H1 (cell line): ENCODE data around the gene ZP2. TPM values are rescaled to one million over a fixed set of nuclear protein-coding genes. Genes with fewer than 3 reads are reported as not detected.

ENCODE experiments used
- CTCF ChIA-PET: fragments of 300-600 bp; sonication (Branson Sonifier 250); formaldehyde crosslinking; loops from one replicate; lab custom pipeline; 2021; ENCODE audit not compliant: partially characterized antibody; lab: Charles Lee
- POLR2A ChIA-PET: fragments of 300-600 bp; sonication (Branson Sonifier 250); formaldehyde crosslinking; loops from one replicate; lab custom pipeline; 2021; ENCODE audit warnings: inconsistent platforms; ENCODE audit not compliant: partially characterized antibody; lab: Charles Lee
- DNase-seq, 2 experiments: peaks; one replicate each; pipeline versions ENCODE4 v3.0.0 to v3.0.0-alpha.2; 2010 to 2022; ENCODE audit warnings: low spot score in 2 of 2, low read depth in 1 of 2, mixed read lengths in 1 of 2
- FAIRE-seq: peaks from 2 replicates; lab custom pipeline; 2011; peaks lifted over from hg19 to GRCh38; lab: Jason Lieb, UNC
- H2AFZ ChIP-seq: 2 replicates; pipeline ENCODE4 v1.8.1; 2012; ENCODE audit warnings: low read length, inconsistent platforms
- H2AK5ac ChIP-seq: 2 replicates; pipeline ENCODE4 v1.6.1; 2013; ENCODE audit warnings: low read depth, low read length
- H2BK120ac ChIP-seq: replicated peaks from 2 replicates; pipeline ENCODE3; 2013; ENCODE audit warnings: low read depth, low read length, inconsistent platforms
- H2BK12ac ChIP-seq: 2 replicates; pipeline ENCODE4 v1.6.1; 2013; ENCODE audit warnings: low read depth, low read length
- H2BK15ac ChIP-seq: 2 replicates; pipeline ENCODE4 v1.6.1; 2013; ENCODE audit warnings: low read length
- H2BK20ac ChIP-seq: 2 replicates; pipeline ENCODE4 v1.6.1; 2013; ENCODE audit warnings: low read length
- H2BK5ac ChIP-seq: 2 replicates; pipeline ENCODE4 v1.6.1; 2013; ENCODE audit warnings: low read depth, low read length
- H3K14ac ChIP-seq: 2 replicates; pipeline ENCODE4 v1.6.1; 2013; ENCODE audit warnings: inconsistent platforms; ENCODE audit not compliant: insufficient read length
- H3K18ac ChIP-seq: 2 replicates; pipeline ENCODE4 v1.6.1; 2013; ENCODE audit warnings: low read length; ENCODE audit errors: extremely low read depth
- H3K23ac ChIP-seq: 2 replicates; pipeline ENCODE4 v1.6.1; 2013; ENCODE audit warnings: inconsistent platforms; ENCODE audit not compliant: insufficient read length
- H3K23me2 ChIP-seq: 2 replicates; pipeline ENCODE4 v1.6.1; 2013; ENCODE audit warnings: low read depth, low read length
- H3K27ac ChIP-seq: 2 replicates; pipeline ENCODE4 v1.6.1; 2011; ENCODE audit warnings: low read depth, low read length, inconsistent platforms
- H3K27me3 ChIP-seq, 4 experiments: replicated peaks in 1 of 4; 1 replicate in 1 of 4; 2 replicates in 3 of 4; pipeline versions ENCODE4 v1.6.1 to v1.8.1; 2011 to 2013; ENCODE audit warnings: low read length in 3 of 4, mild to moderate bottlenecking in 3 of 4, inconsistent platforms in 2 of 4, mixed read lengths in 2 of 4, moderate library complexity in 1 of 4; ENCODE audit not compliant: control insufficient read depth in 3 of 4, insufficient read depth in 3 of 4; ENCODE audit errors: extremely low read depth in 1 of 4
- H3K36me3 ChIP-seq, 4 experiments: 2 replicates each; pipeline versions ENCODE4 v1.6.1 to v1.8.1; 2011 to 2013; ENCODE audit warnings: mild to moderate bottlenecking in 4 of 4, low read length in 3 of 4, moderate library complexity in 2 of 4, control low read depth in 1 of 4, inconsistent platforms in 1 of 4; ENCODE audit not compliant: insufficient read depth in 4 of 4, control insufficient read depth in 2 of 4
- H3K4ac ChIP-seq: replicated peaks from 2 replicates; pipeline ENCODE3; 2013; ENCODE audit warnings: low read length, low read depth, mixed read lengths, inconsistent platforms; ENCODE audit not compliant: insufficient read length
- H3K4me1 ChIP-seq, 4 experiments: replicated peaks in 1 of 4; 1 replicate in 1 of 4; 2 replicates in 3 of 4; pipeline versions ENCODE4 v1.6.1 to v1.8.1; 2011 to 2013; ENCODE audit warnings: low read length in 3 of 4, inconsistent platforms in 2 of 4, mixed read lengths in 1 of 4; ENCODE audit not compliant: insufficient read depth in 4 of 4, control insufficient read depth in 3 of 4
- H3K4me2 ChIP-seq, 2 experiments: 2 replicates each; pipeline versions ENCODE4 v1.6.1 to v1.8.1; 2011 to 2013; ENCODE audit warnings: low read depth in 2 of 2, low read length in 2 of 2, control low read depth in 1 of 2, inconsistent platforms in 1 of 2, mild to moderate bottlenecking in 1 of 2; ENCODE audit not compliant: insufficient read depth in 1 of 2
- H3K4me3 ChIP-seq, 4 experiments: fragments of 200-600, 300-600 bp in 1 of 4; sonication (generic), shearing (Covaris generic), sonication (Bioruptor Twin) in 1 of 4; 2 replicates each; pipeline versions ENCODE4 v1.5.1 to v1.8.1; 2011 to 2016; ENCODE audit warnings: low read length in 4 of 4, low read depth in 3 of 4, control low read depth in 2 of 4, inconsistent platforms in 2 of 4, mild to moderate bottlenecking in 2 of 4, mixed read lengths in 1 of 4, moderate library complexity in 1 of 4; ENCODE audit not compliant: insufficient read depth in 2 of 4; ENCODE audit errors: extremely low read depth in 1 of 4
- H3K56ac ChIP-seq: replicated peaks from 2 replicates; pipeline ENCODE3; 2013; ENCODE audit warnings: low read depth, mild to moderate bottlenecking, mixed read lengths, low read length, inconsistent platforms; ENCODE audit not compliant: insufficient read length
- H3K79me1 ChIP-seq: 2 replicates; pipeline ENCODE4 v1.6.1; 2013; ENCODE audit warnings: low read depth, low read length, control low read depth
- H3K79me2 ChIP-seq, 2 experiments: 2 replicates each; pipeline versions ENCODE4 v1.6.1 to v1.8.1; 2012 to 2013; ENCODE audit warnings: low read length in 2 of 2, mild to moderate bottlenecking in 2 of 2, inconsistent platforms in 1 of 2; ENCODE audit not compliant: insufficient read depth in 2 of 2, control insufficient read depth in 1 of 2
- H3K9ac ChIP-seq, 4 experiments: replicated peaks in 1 of 4; 1 replicate in 1 of 4; 2 replicates in 3 of 4; pipeline versions ENCODE4 v1.6.1 to v1.8.1; 2011 to 2013; ENCODE audit warnings: low read depth in 3 of 4, low read length in 3 of 4, control low read depth in 2 of 4, mild to moderate bottlenecking in 2 of 4, moderate library complexity in 2 of 4, inconsistent platforms in 1 of 4; ENCODE audit errors: extremely low read depth in 1 of 4
- H3K9me3 ChIP-seq, 2 experiments: 2 replicates each; pipeline versions ENCODE4 v1.6.1 to v1.8.1; 2012 to 2013; ENCODE audit warnings: mild to moderate bottlenecking in 2 of 2, moderate library complexity in 2 of 2, control low read depth in 1 of 2, inconsistent platforms in 1 of 2, low read depth in 1 of 2, low read length in 1 of 2, mixed read lengths in 1 of 2; ENCODE audit not compliant: insufficient read depth in 2 of 2
- H4K20me1 ChIP-seq, 2 experiments: replicated peaks in 1 of 2; 2 replicates each; pipeline versions ENCODE3 to v1.8.1; 2011 to 2013; ENCODE audit warnings: inconsistent platforms in 2 of 2, low read length in 2 of 2, mild to moderate bottlenecking in 1 of 2; ENCODE audit not compliant: insufficient read depth in 2 of 2, control insufficient read depth in 1 of 2
- H4K5ac ChIP-seq: 2 replicates; pipeline ENCODE4 v1.6.1; 2013; ENCODE audit warnings: low read length, low read depth, mixed read lengths, inconsistent platforms; ENCODE audit not compliant: insufficient read length
- H4K8ac ChIP-seq: 2 replicates; pipeline ENCODE4 v1.8.0; 2013; ENCODE audit warnings: mild to moderate bottlenecking, moderate library complexity, low read length, inconsistent platforms; ENCODE audit not compliant: insufficient read depth; ENCODE audit errors: extremely low read depth
- H4K91ac ChIP-seq: replicated peaks from 2 replicates; pipeline ENCODE3; 2013; ENCODE audit warnings: low read length, mixed read lengths, inconsistent platforms; ENCODE audit not compliant: insufficient read length
- CHD1 ChIP-seq: IDR thresholded peaks from 2 replicates; pipeline ENCODE4 v1.6.1; 2012; ENCODE audit warnings: low read depth, low read length, improper control_type of control experiment
- CHD2 ChIP-seq: IDR thresholded peaks from 2 replicates; pipeline ENCODE4 v1.6.1; 2012; ENCODE audit warnings: low read length, improper control_type of control experiment
- CREB1 ChIP-seq: IDR thresholded peaks from 2 replicates; pipeline ENCODE4 v1.6.1; 2012; ENCODE audit warnings: inconsistent platforms
- SIRT6 ChIP-seq: IDR thresholded peaks from one replicate; pipeline ENCODE4 v1.7.1; 2012; ENCODE audit warnings: low read length, inconsistent platforms
- SP1 ChIP-seq: IDR thresholded peaks from 2 replicates; pipeline ENCODE4 v1.6.1; 2011; ENCODE audit warnings: low read depth, low read length
- WGBS, 2 experiments: shearing (Covaris generic) in 1 of 2; methylation state at CpG; one replicate each; pipeline versions ENCODE4 v1.1.6 to v1.1.7; 2013 to 2015; ENCODE audit warnings: low lambda C conversion rate in 2 of 2, mixed read lengths in 2 of 2, inconsistent platforms in 1 of 2, low coverage in 1 of 2, missing lambda C conversion rate in 1 of 2; ENCODE audit not compliant: insufficient replicate concordance in 2 of 2, insufficient coverage in 1 of 2, insufficient read length in 1 of 2; ENCODE audit errors: extremely low coverage in 1 of 2, missing lambda C conversion rate in 1 of 2; 5-methylcytosine and 5-hydroxymethylcytosine counted together
- polyA plus RNA-seq, 7 experiments: library from polyadenylated mRNA; depleted of rRNA in 3 of 7; stranded (reverse) in 5 of 7; unstranded in 2 of 7; fragments of >200 nt in 5 of 7; fragments of 200-250 nt in 2 of 7; gene quantifications; 1 replicate in 5 of 7; 2 replicates in 1 of 7; 4 replicates in 1 of 7; pipeline versions ENCODE4 v1.2.1 to v1.2.3, GENCODE V29; 2011 to 2013; ENCODE audit warnings: missing spikeins in 2 of 7, mixed read lengths in 2 of 7
- total RNA-seq: library from RNA; stranded (reverse); fragmentation: NEBNext Ultra II Directional; extraction: Animal tissue kit (Norgen Biotek cat#: 25700); gene quantifications from 2 replicates; pipeline ENCODE4 v1.2.1, GENCODE V29; 2021

The ZP2 gene
- total and polyA plus RNA-seq, 2 of the 8 experiments (the other 6 are each of a cell fraction or from before 2014, with no cell fraction given) = not detected

DNA sequence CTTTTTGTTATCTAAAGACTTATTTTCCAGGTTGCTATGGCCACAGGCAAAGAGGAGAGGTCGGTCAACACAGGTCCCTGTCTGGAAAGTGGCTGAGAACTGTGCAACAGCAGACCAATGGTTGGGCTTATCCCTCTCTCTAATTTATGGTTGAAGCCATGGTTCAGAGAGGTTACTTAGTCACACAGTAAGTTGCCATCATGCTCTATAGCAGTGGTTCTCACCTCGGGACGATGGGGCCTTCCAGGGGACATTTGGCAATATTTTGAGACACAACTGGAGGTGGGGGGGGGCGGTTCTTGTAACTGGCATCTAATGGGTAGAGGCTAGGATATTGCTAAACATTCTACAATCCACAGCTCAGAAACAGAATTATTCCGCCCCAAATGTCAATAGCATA lies 53.7 kb downstream of the ZP2 start:
- Histone ChIP-seq H2AFZ (no peak overlapping the region), H2BK120ac (no peak overlapping the region), H2BK5ac (no peak overlapping the region), H3K18ac (no peak overlapping the region), H4K20me1 (peaks cover 0 to 2% of the 10 kb centered on the region in 2 experiments), H3K27ac (no peak overlapping the region), H3K56ac (no peak overlapping the region), H3K14ac (no peak overlapping the region), H2BK12ac (no peak overlapping the region), H3K4ac (no peak overlapping the region), H2BK20ac (no peak overlapping the region), H4K8ac (no peak overlapping the region), H3K23ac (no peak overlapping the region), H3K4me3 (peak overlapping the region in 1 of 4 experiments; percentile 86; a peak in 3 of 8 replicates), H4K91ac (no peak overlapping the region), H4K5ac (no peak overlapping the region), H3K79me1 (no peaks in the 10 kb centered on the region), H3K9me3 (no peaks in the 10 kb centered on the region), H3K27me3 (peaks cover 0 to 7% (median 1%) of the 10 kb centered on the region in 4 experiments; a peak in 3 of 7 replicates), H3K4me1 (peaks cover 0 to 10% (median 5%) of the 10 kb centered on the region in 4 experiments; a peak in 4 of 7 replicates), H2AK5ac (no peak overlapping the region), H3K23me2 (peaks cover 11% of the 10 kb centered on the region), H2BK15ac (no peak overlapping the region), H3K79me2 (peaks cover 0 to 16% of the 10 kb centered on the region in 2 experiments; a peak in 2 of 4 replicates), H3K36me3 (peaks cover 6 to 15% (median 9%) of the 10 kb centered on the region in 4 experiments), H3K9ac (peak overlapping the region in 1 of 4 experiments; percentile 43; a peak in 2 of 7 replicates), H3K4me2 (peak overlapping the region in 1 of 2 experiments; percentile 72; a peak in 1 of 4 replicates)
- POLR2A ChIA-PET = interaction anchor here (1.2 to 1.5 kb wide), 2 partner anchors 9 to 44 kb away, joined by 3 to 5 read pairs; no protein-coding TSS in a partner anchor
- TF ChIP-seq SP1 (no peak), CHD1 (no peak), CREB1 (no peak), SIRT6 (no peak), CHD2 (no peak)
- CTCF ChIA-PET = interaction anchor here (0.9 to 5.8 kb wide), 10 partner anchors 12 to 144 kb away, joined by 3 to 42 read pairs (median 5); no protein-coding TSS in a partner anchor
- WGBS, 2 experiments = 83% methylated on average over 5 of the region's 5 CpGs; no CpG with 5 or more reads in 1 of the 2 experiments
- FAIRE-seq (no peak), DNase-seq (no peak)
